Neural cell (in vitro differentiated cells): ENCODE measurements around the gene SEC22A. TPM values are rescaled to one million over a fixed set of nuclear protein-coding genes. Genes with fewer than 3 reads are reported as not detected.

ENCODE experiments used
- H2AFZ ChIP-seq: fragments of 200-600, 300-800 bp; sonication (generic), shearing (Covaris generic); 2 replicates; pipeline ENCODE4 v1.6.0; 2014; ENCODE audit warnings: low read depth, mild to moderate bottlenecking, antibody characterized with exemption, low read length, moderate library complexity
- H3F3A ChIP-seq: fragments of 200-600 bp; shearing (Covaris generic); 2 replicates; pipeline ENCODE4 v1.6.1; 2016; ENCODE audit warnings: mild to moderate bottlenecking, moderate library complexity, mixed read lengths, antibody characterized with exemption, low read length; ENCODE audit not compliant: insufficient read depth, poor library complexity, severe bottlenecking
- H3K27ac ChIP-seq: fragments of 200-600, 300-800 bp; sonication (generic), shearing (Covaris generic); 2 replicates; pipeline ENCODE4 v1.5.1; 2014; ENCODE audit warnings: mild to moderate bottlenecking, low read length, moderate library complexity
- H3K27me3 ChIP-seq: fragments of 300-800, 200-600 bp; sonication (generic), shearing (Covaris generic); 2 replicates; pipeline ENCODE4 v1.6.0; 2014; ENCODE audit warnings: mild to moderate bottlenecking, low read depth, low read length, moderate library complexity; ENCODE audit not compliant: insufficient read depth
- H3K36me3 ChIP-seq: fragments of 300-800, 200-600 bp; sonication (generic), shearing (Covaris generic); 2 replicates; pipeline ENCODE4 v1.5.1; 2014; ENCODE audit warnings: mild to moderate bottlenecking, antibody characterized with exemption, low read length, moderate library complexity; ENCODE audit not compliant: insufficient read depth
- H3K4me2 ChIP-seq: fragments of 300-800, 200-600 bp; sonication (generic), shearing (Covaris generic); 2 replicates; pipeline ENCODE4 v1.6.0; 2014; ENCODE audit warnings: mild to moderate bottlenecking, low read length
- H3K4me3 ChIP-seq: fragments of 300-800, 200-600 bp; sonication (generic), shearing (Covaris generic); 2 replicates; pipeline ENCODE4 v1.5.1; 2014; ENCODE audit warnings: mild to moderate bottlenecking, low read length, moderate library complexity
- H3K79me2 ChIP-seq: fragments of 200-600 bp; shearing (Covaris generic); replicated peaks from 2 replicates; pipeline ENCODE4 v1.6.0; 2014; ENCODE audit warnings: mild to moderate bottlenecking, low read length, moderate library complexity; ENCODE audit not compliant: insufficient read depth
- H3K9ac ChIP-seq: fragments of 300-800, 200-600 bp; sonication (generic), shearing (Covaris generic); 2 replicates; pipeline ENCODE4 v1.6.1; 2016; ENCODE audit warnings: mild to moderate bottlenecking, low read length, mixed read lengths
- H3K9me2 ChIP-seq: fragments of 200-600 bp; shearing (Covaris generic); 2 replicates; pipeline ENCODE4 v1.6.1; 2016; ENCODE audit warnings: mild to moderate bottlenecking, low read length, mixed read lengths; ENCODE audit not compliant: insufficient read depth
- H3K9me3 ChIP-seq: fragments of 200-600, 300-800 bp; sonication (generic), shearing (Covaris generic); 2 replicates; pipeline ENCODE4 v1.6.1; 2016; ENCODE audit warnings: mild to moderate bottlenecking, mixed run types, low read length, moderate library complexity, mixed read lengths
- H4K20me1 ChIP-seq: fragments of 200-600 bp; shearing (Covaris generic); 2 replicates; pipeline ENCODE4 v1.6.1; 2016; ENCODE audit warnings: mild to moderate bottlenecking, mixed run types; ENCODE audit not compliant: insufficient read depth
- CTCF ChIP-seq: fragments of 450-650 bp; IDR thresholded peaks from 2 replicates; pipeline ENCODE4 v1.5.1; 2014; ENCODE audit warnings: antibody characterized with exemption, mild to moderate bottlenecking, moderate library complexity; ENCODE audit not compliant: poor library complexity, severe bottlenecking
- EP300 ChIP-seq: fragments of 450-650 bp; conservative IDR thresholded peaks from 2 replicates; pipeline ENCODE4 v1.6.1; 2014; ENCODE audit warnings: antibody characterized with exemption, mild to moderate bottlenecking, moderate library complexity; ENCODE audit not compliant: poor library complexity, severe bottlenecking
- EZH2 ChIP-seq: fragments of 200-600, 300-800 bp; shearing (Covaris generic), sonication (generic); IDR thresholded peaks from 2 replicates; pipeline ENCODE4 v1.6.1; 2014; ENCODE audit warnings: antibody characterized with exemption, low read length, borderline replicate concordance, mild to moderate bottlenecking; ENCODE audit not compliant: insufficient read depth, poor library complexity, severe bottlenecking
- MXI1 ChIP-seq: fragments of 450-650 bp; conservative IDR thresholded peaks from 2 replicates; pipeline ENCODE4 v1.6.1; 2014; ENCODE audit warnings: antibody characterized with exemption, mild to moderate bottlenecking; ENCODE audit not compliant: poor library complexity, severe bottlenecking
- POLR2AphosphoS5 ChIP-seq: IDR thresholded peaks from 2 replicates; pipeline ENCODE4 v1.6.1; 2012
- RAD21 ChIP-seq: fragments of 450-650 bp; conservative IDR thresholded peaks from 2 replicates; pipeline ENCODE4 v1.6.1; 2014; ENCODE audit warnings: antibody characterized with exemption, mild to moderate bottlenecking, moderate library complexity
- REST ChIP-seq: IDR thresholded peaks from 2 replicates; pipeline ENCODE4 v1.6.1; 2012; ENCODE audit warnings: borderline replicate concordance
- SMC3 ChIP-seq: fragments of 450-650 bp; conservative IDR thresholded peaks from 2 replicates; pipeline ENCODE4 v1.6.1; 2014; ENCODE audit warnings: antibody characterized with exemption, mild to moderate bottlenecking, moderate library complexity; ENCODE audit not compliant: poor library complexity
- TAF1 ChIP-seq: IDR thresholded peaks from 2 replicates; pipeline ENCODE4 v1.6.1; 2012; ENCODE audit warnings: low read depth
- polyA plus RNA-seq: library from polyadenylated mRNA; depleted of rRNA; stranded (reverse); fragments of >200 nt; gene quantifications from 2 replicates; pipeline ENCODE4 v1.2.3, GENCODE V29; 2014

Gene SEC22A
- polyA plus RNA-seq, 1 donor from 2014 or later, result 44.0 TPM

GRCh38 chr3:123194552-123194951 is 7.2 kb upstream of the SEC22A start:
- Histone ChIP-seq H3K9me2 (no peaks in the 10 kb centered on the region), H3K9me3 (no peaks in the 10 kb centered on the region), H2AFZ (no peak overlapping the region), H3K27ac (no peak overlapping the region), H4K20me1 (no peaks in the 10 kb centered on the region), H3K27me3 (no peaks in the 10 kb centered on the region), H3K4me3 (no peak overlapping the region), H3K79me2 (no peaks in the 10 kb centered on the region), H3K4me2 (no peak overlapping the region), H3K9ac (no peak overlapping the region), H3F3A (no peaks in the 10 kb centered on the region), H3K36me3 (no peaks in the 10 kb centered on the region)
- peak; percentile 11 for TF ChIP-seq CTCF
- no peak for TF ChIP-seq SMC3

- no peaks in the 10 kb centered on the region for H3K9me3 ChIP-seq
- no peaks in the 10 kb centered on the region for H3K27me3 ChIP-seq
- no peaks in the 10 kb centered on the region for H3F3A ChIP-seq
- no peaks in the 10 kb centered on the region for H3K9me2 ChIP-seq
- H3K4me3 ChIP-seq, result no peak overlapping the region
- H3K36me3 ChIP-seq, result no peaks in the 10 kb centered on the region
- TF ChIP-seq MXI1, result no peak
- TF ChIP-seq EP300, result no peak
- no peak for TF ChIP-seq EZH2
- TF ChIP-seq SMC3, result no peak
- TF ChIP-seq TAF1, result no peak
- no peak for TF ChIP-seq REST
- H3K79me2 ChIP-seq, result peaks cover 9% of the 10 kb centered on the region
- H3K4me2 ChIP-seq, result no peak overlapping the region
- no peak overlapping the region for H2AFZ ChIP-seq
- no peaks in the 10 kb centered on the region for H4K20me1 ChIP-seq
- no peak overlapping the region for H3K27ac ChIP-seq
- no peak overlapping the region for H3K9ac ChIP-seq
Measured at GRCh38 chr3:123198372-123198771, 3.4 kb upstream of the SEC22A start.

GRCh38 chr3:123201223-123201556 is 553 bp upstream of the SEC22A start:
- TF ChIP-seq SMC3, result no peak
- TF ChIP-seq CTCF, result no peak
- no peak for TF ChIP-seq EZH2
- TF ChIP-seq TAF1, result no peak
- TF ChIP-seq POLR2AphosphoS5, result no peak
- no peak for TF ChIP-seq REST
- no peak for TF ChIP-seq RAD21
- no peak for TF ChIP-seq MXI1
- TF ChIP-seq EP300, result no peak
- H2AFZ ChIP-seq, result peak overlapping the region; percentile 92
- H3K4me2 ChIP-seq, result peak overlapping the region; percentile 54
- H3K27ac ChIP-seq, result peak overlapping the region; percentile 82
- H4K20me1 ChIP-seq, result no peaks in the 10 kb centered on the region
- H3K4me3 ChIP-seq, result peak overlapping the region; percentile 85
- H3F3A ChIP-seq, result no peaks in the 10 kb centered on the region
- peaks cover 15% of the 10 kb centered on the region for H3K79me2 ChIP-seq
- no peaks in the 10 kb centered on the region for H3K9me3 ChIP-seq
- no peaks in the 10 kb centered on the region for H3K36me3 ChIP-seq
- peak overlapping the region; percentile 71 for H3K9ac ChIP-seq
- no peaks in the 10 kb centered on the region for H3K9me2 ChIP-seq
- no peaks in the 10 kb centered on the region for H3K27me3 ChIP-seq
